AG09309 (cell line): ENCODE measurements around the gene SMOC1.

ENCODE experiments used
- DNase-seq: peaks from one replicate; pipeline ENCODE4 v3.0.0-alpha.2; 2010; ENCODE audit warnings: low read depth
- H3K4me3 ChIP-seq: 2 replicates; pipeline ENCODE4 v1.5.1; 2011; ENCODE audit warnings: mild to moderate bottlenecking, low read depth, low read length, moderate library complexity; ENCODE audit not compliant: control insufficient read depth
- CTCF ChIP-seq: IDR thresholded peaks from 2 replicates; pipeline ENCODE4 v1.5.1; 2011; ENCODE audit warnings: mild to moderate bottlenecking, low read depth, low read length, inconsistent platforms; ENCODE audit not compliant: insufficient read depth, control insufficient read depth; ENCODE audit errors: missing control alignments

Gene SMOC1

DNA sequence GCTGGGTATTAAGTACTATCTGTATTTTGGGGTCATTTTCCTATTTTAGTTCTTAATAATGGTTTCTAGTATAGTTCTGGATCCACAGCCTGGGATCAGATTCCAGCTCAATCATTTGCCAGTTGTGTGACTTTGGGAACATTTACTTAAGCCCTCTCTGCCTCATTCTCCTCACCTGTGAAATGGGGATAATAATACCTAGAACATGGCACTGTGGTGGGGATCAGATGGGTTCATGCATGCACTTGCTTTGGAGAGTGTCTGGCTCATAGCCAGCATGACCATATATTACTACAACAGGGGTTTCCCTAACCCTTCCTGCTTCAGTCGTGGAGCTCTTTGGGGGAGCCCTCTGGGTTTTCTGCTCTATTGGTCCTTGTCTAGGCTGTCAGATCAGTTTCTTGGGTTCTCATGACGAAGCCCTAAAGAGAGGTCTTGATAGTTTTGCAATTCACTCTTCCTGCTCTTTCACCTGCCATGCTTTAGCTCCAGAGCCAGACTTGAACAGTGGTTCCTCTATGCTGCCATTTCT lies 34.1 kb upstream of the SMOC1 start:
- no peak for DNase-seq
- TF ChIP-seq CTCF = no peak
- H3K4me3 ChIP-seq = no peak overlapping the region

DNA sequence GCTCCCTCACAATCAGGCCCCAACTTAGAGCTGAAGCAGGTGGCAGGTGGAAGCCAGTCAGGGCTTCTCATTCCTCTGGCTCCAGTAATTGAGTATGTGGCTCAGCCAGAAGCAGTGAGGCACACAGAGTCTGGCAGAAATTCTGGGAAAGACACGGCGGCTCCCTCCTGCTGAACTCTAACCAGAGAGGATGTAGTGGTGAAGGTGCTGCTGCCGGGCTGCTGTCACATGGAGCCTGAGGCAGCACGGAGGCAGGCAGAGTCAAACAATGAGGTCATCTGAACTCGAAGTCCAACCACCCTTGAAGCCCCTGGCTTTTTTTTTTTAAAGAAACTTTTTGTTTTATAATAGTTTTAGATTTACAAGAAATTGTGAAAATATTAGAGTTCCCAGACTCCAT lies 33.4 kb upstream of the SMOC1 start:
- H3K4me3 ChIP-seq = no peak overlapping the region
- TF ChIP-seq CTCF = no peak
- no peak for DNase-seq

GRCh38 chr14:69848156-69848555 lies 31.1 kb upstream of the SMOC1 start:
- TF ChIP-seq CTCF = no peak
- no peak for DNase-seq
- H3K4me3 ChIP-seq = no peak overlapping the region

GRCh38 chr14:69848903-69849391 lies 30.3 kb upstream of the SMOC1 start:
- TF ChIP-seq CTCF = no peak
- DNase-seq = no peak
- no peak overlapping the region for H3K4me3 ChIP-seq

DNA sequence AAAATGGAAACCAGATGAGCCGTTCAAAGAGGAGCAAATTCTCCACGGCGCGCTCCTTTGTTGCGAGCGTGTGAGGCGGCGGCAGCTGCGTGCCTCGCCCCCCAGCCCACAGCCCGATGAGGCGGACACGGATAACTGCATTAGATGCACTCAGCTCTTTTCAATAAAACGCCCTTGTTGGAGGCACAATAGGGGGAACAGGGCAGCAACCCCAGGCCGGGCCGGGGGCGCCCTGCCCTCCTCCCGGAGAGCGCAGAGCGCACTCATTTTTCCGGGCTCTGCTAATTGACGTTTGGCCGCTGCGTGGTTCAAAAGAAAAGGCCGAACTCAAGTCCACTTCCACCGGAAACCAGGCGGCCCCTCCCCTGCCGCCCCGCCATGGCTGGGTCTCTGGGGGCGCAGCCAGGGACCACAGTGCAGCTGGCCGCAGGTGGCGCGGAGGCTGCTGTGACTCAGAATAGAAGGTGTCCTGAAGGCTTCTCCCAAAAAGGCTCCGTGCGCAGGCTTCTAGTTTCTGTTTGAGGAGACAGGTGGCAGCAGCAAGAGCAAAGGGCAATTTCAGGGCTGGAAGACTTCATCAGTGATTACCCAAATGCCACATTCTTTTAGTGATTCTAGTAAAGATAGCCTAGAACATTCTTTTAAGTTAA lies 29.0 kb upstream of the SMOC1 start:
- H3K4me3 ChIP-seq = no peak overlapping the region
- DNase-seq = no peak
- TF ChIP-seq CTCF = no peak

- no peak for TF ChIP-seq CTCF
- no peak overlapping the region for H3K4me3 ChIP-seq
- DNase-seq = no peak
Measured at GRCh38 chr14:69850736-69851112, 28.5 kb upstream of the SMOC1 start.
